ENCODE measurements around the gene CDNF. TPM values are rescaled to one million over a fixed set of nuclear protein-coding genes. Genes with fewer than 3 reads are reported as not detected.
A peak's percentile ranks its signal among the peaks of the same experiment; 100 is the strongest.

The CDNF gene
- total and polyA plus RNA-seq, 10 of the 15 experiments (the other 5 are each of a cell fraction or from before 2014, with no cell fraction given), result 0.08 to 1.9 (median 0.77) TPM

DNA sequence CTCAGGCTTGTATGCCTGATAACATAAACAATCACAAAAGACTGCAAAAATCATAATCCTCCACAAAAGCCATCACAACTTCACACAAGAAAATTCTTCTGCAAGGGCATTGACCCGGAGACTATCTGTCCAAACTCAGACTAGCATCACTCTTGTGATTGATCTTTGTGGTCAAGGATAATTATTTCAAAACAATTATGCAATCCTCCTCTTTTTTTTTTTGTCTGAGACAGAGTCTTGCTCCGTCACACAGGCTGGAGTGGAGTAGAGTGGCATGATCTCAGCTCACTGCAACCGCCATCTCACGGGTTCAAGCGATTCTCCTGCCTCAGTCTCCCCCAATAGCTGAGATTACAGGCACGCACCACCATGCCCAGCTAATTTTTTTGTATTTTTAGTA, 22.2 kb downstream of the CDNF start (continued):
- TF ChIP-seq HDAC6 (IDR thresholded peaks at IDR 0.05; ENCODE audit: unreplicated experiment) (no peak), EED (IDR thresholded peaks at IDR 0.05; ENCODE audit: low read depth) (no peak), NR2C1 (IDR thresholded peaks at IDR 0.05) (no peak), TAF1 (IDR thresholded peaks at IDR 0.05; ENCODE audit: borderline replicate concordance, low read depth, low read length) (no peak), RAD51 (IDR thresholded peaks at IDR 0.05) (no peak), ZNF24 (IDR thresholded peaks at IDR 0.05) (no peak), IKZF2 (IDR thresholded peaks at IDR 0.05) (no peak), CBFB (IDR thresholded peaks at IDR 0.05; ENCODE audit: low read depth) (no peak)

DNA sequence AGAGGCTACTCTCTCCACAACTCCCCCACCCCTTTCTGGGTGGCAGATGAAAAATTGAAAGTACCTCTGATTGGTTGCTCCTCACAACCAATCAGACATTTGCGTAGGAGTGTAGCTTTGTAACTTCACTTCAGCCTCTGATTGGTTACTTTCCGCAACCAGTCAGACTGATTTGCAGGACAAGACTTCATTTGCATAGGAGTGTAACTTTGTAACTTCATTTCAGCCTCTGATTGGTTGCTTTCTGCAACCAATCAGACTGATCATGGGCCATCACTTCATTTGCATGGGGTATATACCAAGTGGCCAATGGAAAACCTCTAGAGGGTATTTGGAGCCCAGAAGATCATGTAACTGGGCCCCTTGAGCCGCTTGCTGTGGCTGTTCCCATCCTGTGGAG, 25.6 kb downstream of the CDNF start:
- ChIA-PET RAD21 (ENCODE audit: unreplicated experiment) (no interaction called here), POLR2A (no interaction called here), CTCF (no interaction called here), SMC1A (ENCODE audit: uncharacterized antibody, unreplicated experiment) (no interaction called here)
- FAIRE-seq (no peak), DNase-seq (ENCODE audit: low read depth, low spot score) (no peak), ATAC-seq (peak; percentile 51)
- no peak overlapping the region for H3K4me3 ChIP-seq
- H3K9ac ChIP-seq (ENCODE audit: control insufficient read depth, insufficient read depth, low read length), result no peak overlapping the region
- no peaks in the 10 kb centered on the region for H3K4me1 ChIP-seq (ENCODE audit: control insufficient read depth, insufficient read depth, low read length)
- H3K9me3 ChIP-seq (replicated peaks; ENCODE audit: control insufficient read depth, insufficient read depth, low read length), result no peaks in the 10 kb centered on the region
- no peaks in the 10 kb centered on the region for H3K79me2 ChIP-seq (ENCODE audit: control insufficient read depth, insufficient read depth, low read length)
- 67% methylated on average over 3 of the region's 3 CpGs for WGBS (ENCODE audit: insufficient coverage, insufficient replicate concordance, low lambda C conversion rate, missing lambda C conversion rate)
- BruUV-seq (replicated peaks), result no TSS peak
- in situ Hi-C loops (cut with MboI) (no loop called here), intact Hi-C loops (cut with micrococcal nuclease; ENCODE audit: unreplicated experiment) (no loop called here)
- TF ChIP-seq NR2C1 (IDR thresholded peaks at IDR 0.05) (no peak), MEF2A (IDR thresholded peaks at IDR 0.05; ENCODE audit: insufficient read depth, low read depth, low read length) (no peak)
- TF ChIP-seq, protein P1, sequence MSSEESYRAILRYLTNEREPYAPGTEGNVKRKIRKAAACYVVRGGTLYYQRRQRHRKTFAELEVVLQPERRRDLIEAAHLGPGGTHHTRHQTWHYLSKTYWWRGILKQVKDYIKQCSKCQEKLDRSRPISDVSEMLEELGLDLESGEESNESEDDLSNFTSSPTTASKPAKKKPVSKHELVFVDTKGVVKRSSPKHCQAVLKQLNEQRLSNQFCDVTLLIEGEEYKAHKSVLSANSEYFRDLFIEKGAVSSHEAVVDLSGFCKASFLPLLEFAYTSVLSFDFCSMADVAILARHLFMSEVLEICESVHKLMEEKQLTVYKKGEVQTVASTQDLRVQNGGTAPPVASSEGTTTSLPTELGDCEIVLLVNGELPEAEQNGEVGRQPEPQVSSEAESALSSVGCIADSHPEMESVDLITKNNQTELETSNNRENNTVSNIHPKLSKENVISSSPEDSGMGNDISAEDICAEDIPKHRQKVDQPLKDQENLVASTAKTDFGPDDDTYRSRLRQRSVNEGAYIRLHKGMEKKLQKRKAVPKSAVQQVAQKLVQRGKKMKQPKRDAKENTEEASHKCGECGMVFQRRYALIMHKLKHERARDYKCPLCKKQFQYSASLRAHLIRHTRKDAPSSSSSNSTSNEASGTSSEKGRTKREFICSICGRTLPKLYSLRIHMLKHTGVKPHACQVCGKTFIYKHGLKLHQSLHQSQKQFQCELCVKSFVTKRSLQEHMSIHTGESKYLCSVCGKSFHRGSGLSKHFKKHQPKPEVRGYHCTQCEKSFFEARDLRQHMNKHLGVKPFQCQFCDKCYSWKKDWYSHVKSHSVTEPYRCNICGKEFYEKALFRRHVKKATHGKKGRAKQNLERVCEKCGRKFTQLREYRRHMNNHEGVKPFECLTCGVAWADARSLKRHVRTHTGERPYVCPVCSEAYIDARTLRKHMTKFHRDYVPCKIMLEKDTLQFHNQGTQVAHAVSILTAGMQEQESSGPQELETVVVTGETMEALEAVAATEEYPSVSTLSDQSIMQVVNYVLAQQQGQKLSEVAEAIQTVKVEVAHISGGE (CRISPR knock-in tag; IDR thresholded peaks at IDR 0.05), result no peak
- no peak overlapping the region for H3K4me2 ChIP-seq (ENCODE audit: control insufficient read depth, insufficient read depth)
- no peaks in the 10 kb centered on the region for H3K27me3 ChIP-seq (replicated peaks in 1 of 2; ENCODE audit: control insufficient read depth in 2 of 2, insufficient read depth in 2 of 2, low read length in 1 of 2)
- no peaks in the 10 kb centered on the region for H3K36me3 ChIP-seq (ENCODE audit: control insufficient read depth in 2 of 2, insufficient read depth in 2 of 2, low read length in 1 of 2)
- no peak overlapping the region for H2AFZ ChIP-seq (ENCODE audit: control insufficient read depth, low read depth, low read length)
- no peak overlapping the region for H3K27ac ChIP-seq (ENCODE audit: control insufficient read depth, insufficient read depth)
- no peaks in the 10 kb centered on the region for H4K20me1 ChIP-seq (ENCODE audit: control insufficient read depth, insufficient read depth)
